Heart right ventricle (tissue), 16 donors: ENCODE measurements around the gene SELE. TPM values are rescaled to one million over a fixed set of nuclear protein-coding genes. Genes with fewer than 3 reads are reported as not detected.

Experiments used
- ATAC-seq, 8 donors: fragments of 200-7000 bp; cut with Tn5 transposase; one replicate each; pipeline ENCODE4 v1.9.1; 2020; ENCODE audit warnings: mild to moderate bottlenecking in 8 of 8, moderate library complexity in 8 of 8, moderate number of reproducible peaks in 1 of 8
- DNase-seq, 2 donors: peaks; one replicate each; pipeline ENCODE4 v3.0.0-alpha.2; 2020
- H3K27ac ChIP-seq, 10 donors: fragments of 200-600 bp; sonication (generic) in 2 of 10; one replicate each; pipeline versions ENCODE4 v1.5.0 to v1.8.0; 2020 to 2022; ENCODE audit warnings: mild to moderate bottlenecking in 3 of 10
- H3K27me3 ChIP-seq, 7 donors: fragments of 200-600 bp; one replicate each; pipeline ENCODE4 v1.8.0; 2021 to 2022; ENCODE audit warnings: mild to moderate bottlenecking in 2 of 7
- H3K36me3 ChIP-seq, 9 donors: fragments of 200-600 bp; sonication (generic) in 1 of 9; one replicate each; pipeline versions ENCODE4 v1.5.0 to v1.8.0; 2020 to 2022; ENCODE audit warnings: mild to moderate bottlenecking in 2 of 9
- H3K4me1 ChIP-seq, 9 donors: fragments of 200-600 bp; sonication (generic) in 1 of 9; one replicate each; pipeline versions ENCODE4 v1.5.0 to v1.8.0; 2020 to 2022; ENCODE audit warnings: mild to moderate bottlenecking in 4 of 9
- H3K4me3 ChIP-seq, 10 donors: fragments of 200-600 bp; sonication (generic) in 2 of 10; one replicate each; pipeline versions ENCODE4 v1.5.0 to v1.8.0; 2020 to 2022; ENCODE audit warnings: mild to moderate bottlenecking in 7 of 10, moderate library complexity in 2 of 10
- H3K9me3 ChIP-seq, 11 donors: fragments of 200-600 bp in 10 of 11; sonication (generic) in 2 of 11; one replicate each; pipeline versions ENCODE4 v1.5.0 to v1.8.0; 2013 to 2022; ENCODE audit warnings: mild to moderate bottlenecking in 2 of 11, control low read depth in 1 of 11, moderate library complexity in 1 of 11
- WGBS, 2 donors: extraction: QIAGEN DNeasy Blood & Tissue Kit; methylation state at CpG; one replicate each; pipeline ENCODE4 v1.1.7; 2013; ENCODE audit warnings: inconsistent platforms in 1 of 2; 5-methylcytosine and 5-hydroxymethylcytosine counted together
- intact Hi-C, 10 donors: fragments of 100-400 bp; cut with DNase I; formaldehyde crosslinking; loops; one replicate each; pipeline versions ENCODE4 v1.11.1 to v1.14.2; 2022
- polyA plus RNA-seq, 2 donors: library from polyadenylated mRNA; stranded (reverse); fragments of 200-250 nt; gene quantifications; one replicate each; pipeline ENCODE4 v1.2.3, GENCODE V29; 2013
- total RNA-seq, 10 donors: library from RNA; stranded (reverse); fragmentation: NEBNext Ultra II Directional in 3 of 10; extraction: Animal tissue kit (Norgen Biotek cat#: 25700) in 3 of 10; gene quantifications; one replicate each; pipeline versions ENCODE4 v1.2.1 to v1.2.4, GENCODE V29; 2021 to 2023
- TF ChIP-seq, protein P1 (sequence below), 9 donors: fragments of 200-600 bp; sonication (generic) in 2 of 9; IDR thresholded peaks; one replicate each; pipeline versions ENCODE4 v1.5.0 to v1.8.0; 2021 to 2022; ENCODE audit warnings: antibody characterized with exemption in 9 of 9, mild to moderate bottlenecking in 5 of 9, moderate library complexity in 1 of 9
- donor health status: Arrhythmogenic right ventricular cardiomyopathy.
- donor health status: ischemic (EF 13 %, LVEDD 7.1; RV severe dilation, severe dysfunction).
- donor health status: healthy with polysubstance abuse.
- donor health status: DM: no; HTN: yes; CAD: no.
- donor health status: DM: no; HTN: no; CAD: no.
- donor health status: ischemic (EF 25% LVEDD 6.9; RV normal size, moderate dysfunction).
- donor health status: ischemic (EF 25% LVEDD 5.7; RV mildly dilated, moderate dysfunction).
- donor health status: healthy.
- donor health status: DM: yes; HTN: yes; CAD: no.
- donor health status: Ischemic cardiomyopathy.
- donor health status: ischemic (EF 35%, LVEDD 5.7; RV mildly dilated, moderate dysfunction).
- donor health status: nonischemic (EF 11% LVEDD 7.7; RV severe dilation, severe dysfunction).
- donor health status: DM: yes; HTN: yes; CAD: no.
- donor health status: PGD.
- donor health status: ischemic (EF 29% LVEDD 5.4; RV normal size, mild dysfunction).
- donor health status: nonischemic (EF 23%, LVEDD 6.1; RV moderate dilation, normal function).

The SELE gene
- total and polyA plus RNA-seq, 12 donors = 0.46 to 15.3 (median 2.9) TPM

- intact Hi-C loops = no loop called here
- Histone ChIP-seq H3K27me3 (peaks cover 0 to 18% (median 6%) of the 10 kb centered on the region in 7 donors), H3K4me1 (peaks cover 0 to 20% (median 0%) of the 10 kb centered on the region in 9 donors), H3K36me3 (no peaks in the 10 kb centered on the region), H3K4me3 (no peak overlapping the region), H3K27ac (no peak overlapping the region), H3K9me3 (peaks cover 0 to 7% (median 0%) of the 10 kb centered on the region in 11 donors)
- DNase-seq = no peak
- TF ChIP-seq, protein P1, sequence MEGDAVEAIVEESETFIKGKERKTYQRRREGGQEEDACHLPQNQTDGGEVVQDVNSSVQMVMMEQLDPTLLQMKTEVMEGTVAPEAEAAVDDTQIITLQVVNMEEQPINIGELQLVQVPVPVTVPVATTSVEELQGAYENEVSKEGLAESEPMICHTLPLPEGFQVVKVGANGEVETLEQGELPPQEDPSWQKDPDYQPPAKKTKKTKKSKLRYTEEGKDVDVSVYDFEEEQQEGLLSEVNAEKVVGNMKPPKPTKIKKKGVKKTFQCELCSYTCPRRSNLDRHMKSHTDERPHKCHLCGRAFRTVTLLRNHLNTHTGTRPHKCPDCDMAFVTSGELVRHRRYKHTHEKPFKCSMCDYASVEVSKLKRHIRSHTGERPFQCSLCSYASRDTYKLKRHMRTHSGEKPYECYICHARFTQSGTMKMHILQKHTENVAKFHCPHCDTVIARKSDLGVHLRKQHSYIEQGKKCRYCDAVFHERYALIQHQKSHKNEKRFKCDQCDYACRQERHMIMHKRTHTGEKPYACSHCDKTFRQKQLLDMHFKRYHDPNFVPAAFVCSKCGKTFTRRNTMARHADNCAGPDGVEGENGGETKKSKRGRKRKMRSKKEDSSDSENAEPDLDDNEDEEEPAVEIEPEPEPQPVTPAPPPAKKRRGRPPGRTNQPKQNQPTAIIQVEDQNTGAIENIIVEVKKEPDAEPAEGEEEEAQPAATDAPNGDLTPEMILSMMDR (IDR thresholded peaks at IDR 0.05) = no peak
- ATAC-seq = no peak
- 34 to 37% methylated on average over 2 of the region's 2 CpGs for WGBS, 2 donors
Observed at GRCh38 chr1:169676001-169676400, 57.9 kb downstream of the SELE start.

Other genes starting within 250 kb of the SELE start
- gene SLC19A2, start 248.1 kb downstream of the SELE start, total RNA-seq = 10 to 100 TPM in 8 of 10 donors, 1 to 10 TPM in 2; 7.6 to 36.3 (median 16.1) TPM
- gene SLC19A2, start 248.1 kb downstream of the SELE start, polyA plus RNA-seq = 10 to 100 TPM; 23.5 to 43.2 TPM
- 10 to 100 TPM in 4 of 10 donors, 1 to 10 TPM in 5, under 1 TPM in 1; 0.94 to 31.4 (median 6.9) TPM for gene F5, start 147.6 kb downstream of the SELE start, total RNA-seq
- 10 to 100 TPM in 1 of 2 donors, 1 to 10 TPM in 1; 4.6 to 40.3 TPM for gene F5, start 147.6 kb downstream of the SELE start, polyA plus RNA-seq
- gene SELP, start 104.0 kb downstream of the SELE start, total RNA-seq = 10 to 100 TPM in 1 of 10 donors, 1 to 10 TPM in 9; 3.3 to 13.4 (median 6.6) TPM
- gene SELP, start 104.0 kb downstream of the SELE start, polyA plus RNA-seq = 1 to 10 TPM; 4.2 to 5.4 TPM
- 1 to 10 TPM; 1.3 to 8.5 (median 1.7) TPM for gene SELL, start 22.5 kb downstream of the SELE start, total RNA-seq
- gene SELL, start 22.5 kb downstream of the SELE start, polyA plus RNA-seq = 1 to 10 TPM in 1 of 2 donors, under 1 TPM in 1; 0.59 to 1.2 TPM
- 1 to 10 TPM; 2.2 to 6.6 (median 5.6) TPM for gene METTL18, start 60.8 kb upstream of the SELE start, total RNA-seq
- gene METTL18, start 60.8 kb upstream of the SELE start, polyA plus RNA-seq = 1 to 10 TPM; 4.4 to 6.6 TPM
- 1 to 10 TPM; 3.3 to 8.9 (median 5.7) TPM for gene SCYL3, start 159.8 kb upstream of the SELE start, total RNA-seq
- 1 to 10 TPM; 2.4 to 3.3 TPM for gene SCYL3, start 159.8 kb upstream of the SELE start, polyA plus RNA-seq